Testis (tissue), 3 donors: ENCODE results near the gene SRPK3. TPM values are rescaled to one million over a fixed set of nuclear protein-coding genes. Genes with fewer than 3 reads are reported as not detected.
"Not testable (repeated sequence)": the region's sequence is repeated elsewhere in the genome, so short reads cannot be mapped to it uniquely, and the experiment has no call there.

Source experiments
- DNase-seq: peaks from one replicate; pipeline ENCODE4 v3.0.0-alpha.2; 2019
- H3K27ac ChIP-seq, 2 donors: fragments of 200-600 bp; sonication (generic); one replicate each; pipeline ENCODE4 v1.5.1; 2019
- H3K27me3 ChIP-seq: fragments of 200-600 bp; sonication (generic); one replicate; pipeline ENCODE4 v1.5.1; 2019
- H3K36me3 ChIP-seq: fragments of 200-600 bp; sonication (generic); one replicate; pipeline ENCODE4 v1.5.1; 2017; ENCODE audit warnings: low read depth; ENCODE audit errors: missing control alignments
- H3K4me1 ChIP-seq: fragments of 200-600 bp; sonication (generic); one replicate; pipeline ENCODE4 v1.5.1; 2019
- H3K4me3 ChIP-seq, 2 donors: fragments of 200-600 bp; sonication (generic); one replicate each; pipeline ENCODE4 v1.5.1; 2017 to 2019
- H3K9me3 ChIP-seq: fragments of 200-600 bp; sonication (generic); one replicate; pipeline ENCODE4 v1.5.1; 2017
- POLR2A ChIP-seq: fragments of 450-650 bp; IDR thresholded peaks from one replicate; pipeline ENCODE4 v1.6.1; 2017; ENCODE audit warnings: antibody characterized with exemption, mild to moderate bottlenecking, moderate library complexity
- WGBS, 2 donors: methylation state at CpG; one replicate each; pipeline ENCODE4 v1.1.5; 2018; 5-methylcytosine and 5-hydroxymethylcytosine counted together
- intact Hi-C: fragments of 100-400 bp; cut with DNase I; formaldehyde crosslinking; loops from one replicate; pipeline ENCODE4 v1.15.1; 2023; ENCODE audit warnings: low total_unique reads
- polyA plus RNA-seq: library from polyadenylated mRNA; stranded (reverse); fragments of 350-450 nt; fragmentation: Illumina TruSeq; extraction: RNeasy Lipid Tissue Mini Kit (QIAGEN cat#74804); gene quantifications from one replicate; pipeline ENCODE4 v1.2.3, GENCODE V29; 2014; ENCODE audit warnings: low read depth, low replicate concordance; ENCODE audit not compliant: insufficient read depth
- total RNA-seq, 2 donors: library from RNA; depleted of rRNA; stranded (reverse); fragments of >200 nt; gene quantifications; one replicate each; pipeline ENCODE4 v1.2.3, GENCODE V29; 2016
- TF ChIP-seq, protein P1 (sequence below), 3 experiments: fragments of 450-650 bp in 2 of 3; fragments of 200-600 bp in 1 of 3; sonication (generic) in 1 of 3; IDR thresholded peaks; one replicate each; pipeline ENCODE4 v1.5.1; 2016 to 2019; ENCODE audit warnings: antibody characterized with exemption in 3 of 3, mild to moderate bottlenecking in 2 of 3, moderate library complexity in 1 of 3

Gene SRPK3
- total and polyA plus RNA-seq, 3 donors from 2014 or later = 0.62 to 2.2 (median 1.3) TPM

- Histone ChIP-seq H3K27ac (no peak overlapping the region), H3K36me3 (no peaks in the 10 kb centered on the region), H3K4me1 (no peaks in the 10 kb centered on the region), H3K9me3 (no peaks in the 10 kb centered on the region), H3K27me3 (no peaks in the 10 kb centered on the region), H3K4me3 (no peak overlapping the region)
- WGBS, 2 donors = 84 to 86% methylated on average over 17 to 19 of the region's 19 CpGs
- DNase-seq = no peak
- intact Hi-C loops = no loop called here
- TF ChIP-seq, protein P1, sequence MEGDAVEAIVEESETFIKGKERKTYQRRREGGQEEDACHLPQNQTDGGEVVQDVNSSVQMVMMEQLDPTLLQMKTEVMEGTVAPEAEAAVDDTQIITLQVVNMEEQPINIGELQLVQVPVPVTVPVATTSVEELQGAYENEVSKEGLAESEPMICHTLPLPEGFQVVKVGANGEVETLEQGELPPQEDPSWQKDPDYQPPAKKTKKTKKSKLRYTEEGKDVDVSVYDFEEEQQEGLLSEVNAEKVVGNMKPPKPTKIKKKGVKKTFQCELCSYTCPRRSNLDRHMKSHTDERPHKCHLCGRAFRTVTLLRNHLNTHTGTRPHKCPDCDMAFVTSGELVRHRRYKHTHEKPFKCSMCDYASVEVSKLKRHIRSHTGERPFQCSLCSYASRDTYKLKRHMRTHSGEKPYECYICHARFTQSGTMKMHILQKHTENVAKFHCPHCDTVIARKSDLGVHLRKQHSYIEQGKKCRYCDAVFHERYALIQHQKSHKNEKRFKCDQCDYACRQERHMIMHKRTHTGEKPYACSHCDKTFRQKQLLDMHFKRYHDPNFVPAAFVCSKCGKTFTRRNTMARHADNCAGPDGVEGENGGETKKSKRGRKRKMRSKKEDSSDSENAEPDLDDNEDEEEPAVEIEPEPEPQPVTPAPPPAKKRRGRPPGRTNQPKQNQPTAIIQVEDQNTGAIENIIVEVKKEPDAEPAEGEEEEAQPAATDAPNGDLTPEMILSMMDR (IDR thresholded peaks at IDR 0.05) = no peak
- no peak for TF ChIP-seq POLR2A
Measured at GRCh38 chrX:153814591-153815315, 33.9 kb downstream of the SRPK3 start.

GRCh38 chrX:153816831-153817690 is 36.2 kb downstream of the SRPK3 start:
- intact Hi-C loops = no loop called here
- H3K9me3 ChIP-seq = no peaks in the 10 kb centered on the region
- 70 to 82% methylated on average over 2 to 25 of the region's 25 CpGs for WGBS, 2 donors
- no peaks in the 10 kb centered on the region for H3K4me1 ChIP-seq
- H3K4me3 ChIP-seq = no peak overlapping the region
- H3K27me3 ChIP-seq = no peaks in the 10 kb centered on the region
- DNase-seq = no peak
- TF ChIP-seq, protein P1 (IDR thresholded peaks at IDR 0.05) = no peak
- TF ChIP-seq POLR2A = no peak
- H3K27ac ChIP-seq = no peak overlapping the region
- H3K36me3 ChIP-seq = no peaks in the 10 kb centered on the region

GRCh38 chrX:153818064-153818463 is 37.2 kb downstream of the SRPK3 start:
- H3K36me3 ChIP-seq, H3K9me3 ChIP-seq, H3K27me3 ChIP-seq, H3K4me3 ChIP-seq, H3K27ac ChIP-seq, intact Hi-C loops, DNase-seq, H3K4me1 ChIP-seq: not testable (repeated sequence)
- WGBS, 2 donors = 75 to 84% methylated on average over 9 of the region's 9 CpGs

DNA sequence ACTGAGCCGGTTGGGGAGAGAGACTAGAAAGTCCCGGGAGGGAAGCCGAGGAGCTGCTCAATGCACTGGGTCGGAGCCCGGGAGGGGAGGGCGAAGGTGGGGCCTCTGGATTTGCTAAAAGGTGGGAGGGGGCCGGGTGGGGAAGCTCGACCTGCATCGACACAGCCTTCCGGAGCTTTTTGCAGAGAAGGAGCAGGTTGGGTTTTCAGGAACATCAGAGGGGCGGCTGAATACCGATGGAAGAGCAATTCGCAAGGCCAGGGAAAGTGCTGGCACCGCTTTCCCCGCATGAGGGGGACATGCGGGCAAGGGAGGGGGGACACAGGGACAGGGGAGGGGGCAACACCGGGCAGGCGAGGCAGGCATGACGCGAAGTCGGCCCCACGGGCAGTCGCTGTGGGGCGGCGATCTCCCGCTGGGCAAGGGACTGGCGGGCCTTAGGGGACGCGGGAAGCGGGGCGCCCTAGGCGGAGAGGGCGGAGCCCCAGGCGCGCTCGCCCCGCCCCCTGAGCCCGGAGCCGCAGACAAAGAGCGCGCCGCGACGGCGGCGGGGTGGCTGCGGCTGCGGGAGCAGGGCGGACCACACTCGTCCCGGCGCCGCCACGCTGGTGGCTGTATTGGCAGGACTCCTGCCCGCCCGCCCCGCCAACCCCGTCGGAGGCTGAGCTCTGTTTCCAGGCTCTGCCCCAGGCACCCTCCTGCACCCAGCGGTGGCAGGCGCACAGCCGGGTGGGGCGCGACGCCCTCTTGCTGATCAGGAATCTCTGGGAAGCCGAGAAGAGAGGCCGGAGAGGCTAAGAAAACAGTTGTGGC is 37.9 kb downstream of the SRPK3 start:
- DNase-seq = no peak
- H3K36me3 ChIP-seq = no peaks in the 10 kb centered on the region
- 4 to 15% methylated on average over 15 to 30 of the region's 67 CpGs for WGBS, 2 donors

More for the DNA sequence above, 37.9 kb downstream of the SRPK3 start:
- Histone ChIP-seq H3K27ac (no peak overlapping the region), H3K27me3 (no peaks in the 10 kb centered on the region), H3K9me3 (no peaks in the 10 kb centered on the region), H3K4me1 (no peaks in the 10 kb centered on the region), H3K4me3 (peak overlapping the region; percentile 32 to 50)
- TF ChIP-seq, protein P1 (IDR thresholded peaks at IDR 0.05) = no peak
- intact Hi-C loops = no loop called here
